CD4-positive, alpha-beta T cell treated with Interleukin-15 for 4 hours (primary cell): ENCODE measurements around the gene RAPGEF2.

ENCODE experiments used
- DNase-seq: peaks from one replicate; pipeline ENCODE4 v3.0.0-alpha.2; 2020; ENCODE audit warnings: low spot score

Gene RAPGEF2

GRCh38 chr4:159279084-159279483 is 176.2 kb downstream of the RAPGEF2 start:
- DNase-seq, result no peak

- no peak for DNase-seq
Observed at GRCh38 chr4:159280442-159281172, 177.7 kb downstream of the RAPGEF2 start.

GRCh38 chr4:159281771-159282170 is 178.9 kb downstream of the RAPGEF2 start:
- no peak for DNase-seq

- DNase-seq, result no peak
Observed at GRCh38 chr4:159282329-159282728, 179.4 kb downstream of the RAPGEF2 start.

- DNase-seq, result no peak
Observed at GRCh38 chr4:159282944-159283343, 180.1 kb downstream of the RAPGEF2 start.

GRCh38 chr4:159283696-159284095 is 180.8 kb downstream of the RAPGEF2 start:
- no peak for DNase-seq

GRCh38 chr4:159284113-159284512 is 181.2 kb downstream of the RAPGEF2 start:
- DNase-seq, result no peak

- DNase-seq, result no peak
Observed at GRCh38 chr4:159284733-159285132, 181.9 kb downstream of the RAPGEF2 start.

GRCh38 chr4:159287767-159288166 is 184.9 kb downstream of the RAPGEF2 start:
- DNase-seq, result no peak

GRCh38 chr4:159289682-159290081 is 186.8 kb downstream of the RAPGEF2 start:
- DNase-seq, result no peak

- DNase-seq, result no peak
Observed at GRCh38 chr4:159290321-159291030, 187.6 kb downstream of the RAPGEF2 start.

- DNase-seq, result no peak
Observed at GRCh38 chr4:159291176-159291575, 188.3 kb downstream of the RAPGEF2 start.

GRCh38 chr4:159292137-159292896 is 189.4 kb downstream of the RAPGEF2 start:
- no peak for DNase-seq

GRCh38 chr4:159293811-159294515 is 191.1 kb downstream of the RAPGEF2 start:
- no peak for DNase-seq

GRCh38 chr4:159296061-159296460 is 193.2 kb downstream of the RAPGEF2 start:
- no peak for DNase-seq

- DNase-seq, result no peak
Observed at GRCh38 chr4:159297091-159297490, 194.2 kb downstream of the RAPGEF2 start.

GRCh38 chr4:159298502-159298901 is 195.6 kb downstream of the RAPGEF2 start:
- no peak for DNase-seq

GRCh38 chr4:159303435-159303834 is 200.6 kb downstream of the RAPGEF2 start:
- no peak for DNase-seq

- DNase-seq, result no peak
Observed at GRCh38 chr4:159305129-159305528, 202.2 kb downstream of the RAPGEF2 start.

GRCh38 chr4:159307929-159308328 is 205.1 kb downstream of the RAPGEF2 start:
- no peak for DNase-seq

GRCh38 chr4:159308566-159309340 is 205.9 kb downstream of the RAPGEF2 start:
- DNase-seq, result no peak
